A549 (cell line): ENCODE results near the gene NCOA3. TPM values are rescaled to one million over a fixed set of nuclear protein-coding genes. Genes with fewer than 3 reads are reported as not detected.

ENCODE experiments used
- ATAC-seq, 2 experiments: fragments of 200-7000 bp in 1 of 2; fragments of >200 bp in 1 of 2; cut with Nextera tagmentation in 1 of 2; cut with Tn5 transposase in 1 of 2; 3 replicates each; pipeline versions ENCODE4 v1.8.0 to v1.9.1; 2018 to 2020; ENCODE audit warnings: mild to moderate bottlenecking in 1 of 2, moderate library complexity in 1 of 2
- CTCF ChIA-PET: fragments of 300-600 bp; sonication (Branson Sonifier 250); formaldehyde crosslinking; extraction: SDS; loops from one replicate; lab custom pipeline; 2021; ENCODE audit warnings: antibody characterized with exemption, inconsistent platforms; lab: Yijun Ruan, JAX
- POLR2A ChIA-PET: fragments of 350-600 bp; formaldehyde crosslinking; extraction: SDS; loops from one replicate; lab custom pipeline; 2021; ENCODE audit warnings: antibody characterized with exemption, inconsistent platforms; lab: Yijun Ruan, JAX
- DNase-seq, 2 experiments: peaks; one replicate each; pipeline versions ENCODE4 v3.0.0 to v3.0.0-alpha.2; 2011 to 2016; ENCODE audit warnings: low read depth in 1 of 2, low spot score in 1 of 2
- FAIRE-seq: peaks from 2 replicates; lab custom pipeline; 2011; peaks lifted over from hg19 to GRCh38; lab: Jason Lieb, UNC
- H3K27ac ChIP-seq, 2 experiments: fragments of >200 bp; sonication (Bioruptor Twin); formaldehyde crosslinking; 3 replicates each; pipeline ENCODE4 v1.5.1; 2016 to 2017
- H3K4me1 ChIP-seq: fragments of >200 bp; sonication (Bioruptor Twin); formaldehyde crosslinking; 3 replicates; pipeline ENCODE4 v1.6.1; 2016
- H3K4me2 ChIP-seq: fragments of >200 bp; sonication (Bioruptor Twin); formaldehyde crosslinking; 3 replicates; pipeline ENCODE4 v1.6.1; 2016
- H3K4me3 ChIP-seq: fragments of >200 bp; sonication (Bioruptor Twin); formaldehyde crosslinking; 3 replicates; pipeline ENCODE4 v1.5.1; 2016
- H3K9me3 ChIP-seq: fragments of >200 bp; sonication (Bioruptor Twin); formaldehyde crosslinking; 3 replicates; pipeline ENCODE4 v1.6.1; 2016
- CBX2 ChIP-seq: fragments of 200-600 bp; sonication (generic); IDR thresholded peaks from 2 replicates; pipeline ENCODE4 v1.6.1; 2016; ENCODE audit warnings: low read depth, mild to moderate bottlenecking, borderline replicate concordance
- CEBPB ChIP-seq, 2 experiments: fragments of >200 bp in 1 of 2; sonication (Bioruptor Twin) in 1 of 2; formaldehyde crosslinking in 1 of 2; IDR thresholded peaks; 2 replicates each; pipeline ENCODE4 v1.6.1; 2012 to 2016
- CHD2 ChIP-seq: fragments of 150-350 bp; IDR thresholded peaks from 2 replicates; pipeline ENCODE4 v1.6.1; 2014; ENCODE audit warnings: low read length; ENCODE audit not compliant: partially characterized antibody
- CTCF ChIP-seq: fragments of >200 bp; sonication (Bioruptor Twin); formaldehyde crosslinking; IDR thresholded peaks from 3 replicates; pipeline ENCODE4 v1.5.1; 2016
- E2F6 ChIP-seq: IDR thresholded peaks from 2 replicates; pipeline ENCODE4 v1.6.1; 2012; ENCODE audit warnings: low read depth, borderline replicate concordance
- EHF ChIP-seq: fragments of 250-450 bp; sonication (Bioruptor Pico); IDR thresholded peaks from 2 replicates; pipeline ENCODE4 v1.5.0; 2020; ENCODE audit warnings: mild to moderate bottlenecking
- EHMT2 ChIP-seq: fragments of 200-600 bp; sonication (generic); IDR thresholded peaks from 2 replicates; pipeline ENCODE4 v1.6.1; 2016; ENCODE audit warnings: antibody characterized with exemption, low read depth, mild to moderate bottlenecking, moderate library complexity
- ELK1 ChIP-seq: fragments of 150-350 bp; IDR thresholded peaks from 2 replicates; pipeline ENCODE4 v1.6.1; 2014; ENCODE audit warnings: low read depth, mild to moderate bottlenecking, low read length
- EP300 ChIP-seq, 2 experiments: fragments of >200 bp; sonication (Bioruptor Twin); formaldehyde crosslinking; IDR thresholded peaks; 2 replicates in 1 of 2; 3 replicates in 1 of 2; pipeline ENCODE4 v1.6.1; 2016 to 2017
- ESRRA ChIP-seq: fragments of 150-350 bp; IDR thresholded peaks from 2 replicates; pipeline ENCODE4 v1.6.1; 2014; ENCODE audit warnings: mild to moderate bottlenecking, low read length, borderline replicate concordance
- FOSL2 ChIP-seq, 2 experiments: fragments of 450-650 bp in 1 of 2; fragments of >200 bp in 1 of 2; sonication (Bioruptor Twin) in 1 of 2; formaldehyde crosslinking; IDR thresholded peaks; 2 replicates each; pipeline versions ENCODE4 v1.5.0 to v1.6.1; 2016 to 2020; ENCODE audit warnings: mild to moderate bottlenecking in 1 of 2, moderate library complexity in 1 of 2
- FOXS1 ChIP-seq: fragments of 250-450 bp; sonication (Bioruptor Pico); IDR thresholded peaks from 2 replicates; pipeline ENCODE4 v1.5.0; 2020; ENCODE audit warnings: mild to moderate bottlenecking, moderate library complexity
- GATA3 ChIP-seq: IDR thresholded peaks from 2 replicates; pipeline ENCODE4 v1.6.1; 2012; ENCODE audit warnings: borderline replicate concordance
- HMGXB4 ChIP-seq: fragments of 250-450 bp; sonication (Bioruptor Pico); IDR thresholded peaks from 2 replicates; pipeline ENCODE4 v1.5.0; 2021; ENCODE audit warnings: mild to moderate bottlenecking, moderate library complexity, borderline replicate concordance
- JUN ChIP-seq, 2 experiments: fragments of >200 bp; sonication (Bioruptor Twin); formaldehyde crosslinking; IDR thresholded peaks; 2 replicates in 1 of 2; 3 replicates in 1 of 2; pipeline ENCODE4 v1.6.1; 2016 to 2017
- JUNB ChIP-seq: fragments of >200 bp; sonication (Bioruptor Twin); formaldehyde crosslinking; IDR thresholded peaks from 2 replicates; pipeline ENCODE4 v1.6.1; 2016
- KDM1A ChIP-seq: fragments of 200-600 bp; sonication (generic); IDR thresholded peaks from 2 replicates; pipeline ENCODE4 v1.6.1; 2016; ENCODE audit warnings: low read depth, mild to moderate bottlenecking
- KDM5A ChIP-seq: fragments of 200-600 bp; sonication (generic); IDR thresholded peaks from 2 replicates; pipeline ENCODE4 v1.6.1; 2016; ENCODE audit warnings: antibody characterized with exemption, mild to moderate bottlenecking
- MAZ ChIP-seq: fragments of 150-350 bp; IDR thresholded peaks from 2 replicates; pipeline ENCODE4 v1.6.1; 2014; ENCODE audit warnings: antibody characterized with exemption, low read depth, low read length, borderline replicate concordance
- NR3C1 ChIP-seq: fragments of >200 bp; sonication (Bioruptor Twin); formaldehyde crosslinking; IDR thresholded peaks from 3 replicates; pipeline ENCODE4 v1.6.1; 2017
- PHF8 ChIP-seq: fragments of 200-600 bp; sonication (generic); IDR thresholded peaks from 2 replicates; pipeline ENCODE4 v1.6.1; 2016; ENCODE audit warnings: low read depth, mild to moderate bottlenecking, antibody characterized with exemption, moderate library complexity, borderline replicate concordance
- POLR2A ChIP-seq: IDR thresholded peaks from 2 replicates; pipeline ENCODE4 v1.6.1; 2012; ENCODE audit warnings: mild to moderate bottlenecking, low read length
- SMC3 ChIP-seq: fragments of >200 bp; sonication (Bioruptor Twin); formaldehyde crosslinking; IDR thresholded peaks from 3 replicates; pipeline ENCODE4 v1.6.1; 2018; ENCODE audit warnings: inconsistent platforms
- TP53 ChIP-seq: fragments of 250-450 bp; sonication (Bioruptor Pico); IDR thresholded peaks from 2 replicates; pipeline ENCODE4 v1.5.0; 2021; ENCODE audit warnings: mild to moderate bottlenecking, moderate library complexity
- USF2 ChIP-seq: fragments of 450-650 bp; IDR thresholded peaks from 2 replicates; pipeline ENCODE4 v1.6.1; 2014; ENCODE audit warnings: antibody characterized with exemption
- ZSCAN20 ChIP-seq: fragments of 250-450 bp; sonication (Bioruptor Pico); IDR thresholded peaks from 2 replicates; pipeline ENCODE4 v1.8.0; 2022; ENCODE audit warnings: mild to moderate bottlenecking, moderate library complexity
- WGBS: methylation state at CpG from one replicate; pipeline ENCODE4 v1.1.6; 2017; ENCODE audit errors: missing lambda C conversion rate; 5-methylcytosine and 5-hydroxymethylcytosine counted together
- polyA plus RNA-seq, 4 experiments: library from polyadenylated mRNA; depleted of rRNA in 3 of 4; stranded (reverse); fragments of >200 nt; fragmentation: RNase III in 1 of 4; extraction: RNeasy Plus Mini Kit Qiagen cat#74134 plus additional on column Dnase treatment in 1 of 4; gene quantifications; 2 replicates in 3 of 4; 3 replicates in 1 of 4; pipeline ENCODE4 v1.2.3, GENCODE V29; 2011 to 2017

The NCOA3 gene
- polyA plus RNA-seq, 2 of the 4 experiments (the other 2 are of a cell fraction), result 42.9 to 136 TPM

GRCh38 chr20:47544852-47545251 lies 43.2 kb downstream of the NCOA3 start:
- Histone ChIP-seq H3K9me3 (no peaks in the 10 kb centered on the region), H3K27ac (no peak overlapping the region), H3K4me3 (no peak overlapping the region), H3K4me2 (no peak overlapping the region), H3K4me1 (peaks cover 58% of the 10 kb centered on the region)
- DNase-seq (no peak), FAIRE-seq (no peak), ATAC-seq (no peak)
- 83% methylated on average over 2 of the region's 2 CpGs for WGBS
- no peak for TF ChIP-seq HMGXB4 (CRISPR knock-in tag)
- TF ChIP-seq EP300 (IDR thresholded peaks at IDR 0.05), result no peak
- TF ChIP-seq SMC3, result no peak
- no peak for TF ChIP-seq USF2
- no peak for TF ChIP-seq FOXS1 (CRISPR knock-in tag)
- no peak for TF ChIP-seq KDM5A
- TF ChIP-seq JUN (IDR thresholded peaks at IDR 0.05), result no peak
- ChIA-PET CTCF (interaction anchor here (0.6 to 1.2 kb wide), 5 partner anchors 13 to 791 kb away, joined by 3 to 4 read pairs (median 3); no protein-coding TSS in a partner anchor), POLR2A (interaction anchor here (0.5 to 0.6 kb wide), 3 partner anchors 9 to 161 kb away, joined by 3 to 4 read pairs (median 3); no protein-coding TSS in a partner anchor)

- 98% methylated on average over 4 of the region's 4 CpGs for WGBS
- no peak for ATAC-seq
- POLR2A ChIA-PET, result no interaction called here
- no peak overlapping the region for H3K4me2 ChIP-seq
- no peaks in the 10 kb centered on the region for H3K9me3 ChIP-seq
- CTCF ChIA-PET, result interaction anchor here (0.6 to 1.2 kb wide), 2 partner anchors 13 to 790 kb away, joined by 3 read pairs; no protein-coding TSS in a partner anchor
- no peak overlapping the region for H3K27ac ChIP-seq
- no peak for DNase-seq
- FAIRE-seq, result no peak
- H3K4me3 ChIP-seq, result no peak overlapping the region
- TF ChIP-seq KDM1A (no peak), MAZ (no peak), E2F6 (no peak), NR3C1 (no peak), EHMT2 (no peak), ESRRA (no peak), PHF8 (no peak), GATA3 (no peak), JUNB (no peak), ELK1 (no peak), CHD2 (no peak), EHF (CRISPR knock-in tag) (no peak), CEBPB (IDR thresholded peaks at IDR 0.05) (no peak), FOSL2 (IDR thresholded peaks at IDR 0.05) (no peak), FOSL2 (CRISPR knock-in tag; IDR thresholded peaks at IDR 0.05) (no peak), ZSCAN20 (no peak), POLR2A (no peak), CBX2 (no peak), CTCF (no peak), TP53 (CRISPR knock-in tag) (no peak)
- H3K4me1 ChIP-seq, result peaks cover 53% of the 10 kb centered on the region
These were observed 43.8 kb downstream of the NCOA3 start for GRCh38 chr20:47545499-47545898.
